Ammon's horn (tissue), 1 donor: Measurements from ENCODE around the gene ATRIP.
A peak's percentile ranks its signal among the peaks of the same experiment; 100 is the strongest.

Source experiments
- DNase-seq: peaks from one replicate; pipeline ENCODE4 v3.0.0-alpha.2; 2016; ENCODE audit warnings: low spot score

ATRIP gene

DNA sequence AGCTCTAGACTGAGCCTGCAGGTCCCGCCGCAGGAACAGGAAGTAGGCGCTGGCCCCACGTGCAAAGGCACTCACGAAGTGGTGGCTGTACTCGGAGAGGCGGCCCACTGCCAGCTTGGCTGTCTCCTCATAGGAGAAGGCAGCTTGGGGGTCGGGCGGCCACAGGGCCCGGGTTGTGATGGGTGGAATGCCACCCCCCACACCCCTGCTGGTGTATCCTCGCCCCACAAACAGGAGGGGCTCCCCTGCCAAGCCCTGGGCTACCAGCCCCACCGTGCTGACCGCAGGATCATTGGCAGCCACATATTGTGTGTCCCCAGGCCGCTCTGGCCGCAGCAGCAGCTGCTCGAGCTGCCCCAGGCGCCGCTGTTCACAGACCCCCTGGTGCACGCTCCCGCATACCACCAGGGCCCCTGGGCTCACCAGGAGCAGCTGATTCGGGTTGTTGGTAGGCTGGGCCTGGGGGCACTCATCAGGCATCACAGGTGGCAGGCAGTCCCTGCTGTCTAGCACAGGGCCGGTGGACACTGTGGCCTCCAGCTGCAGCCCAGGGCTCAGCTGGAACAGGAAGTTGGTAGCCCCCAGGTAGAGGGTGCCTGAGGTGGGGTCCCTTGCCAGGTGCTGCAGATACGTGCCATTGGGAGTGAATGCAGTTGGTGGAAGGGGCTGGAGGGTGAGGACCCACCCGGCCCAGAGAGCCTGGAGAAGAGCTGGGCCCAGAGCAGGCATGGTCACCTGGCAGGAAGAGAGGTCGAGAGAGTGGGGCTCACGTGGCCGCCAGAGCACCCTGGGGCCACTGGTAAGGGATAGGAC, 22.4 kb upstream of the ATRIP start:
- DNase-seq: peak; percentile 52

DNA sequence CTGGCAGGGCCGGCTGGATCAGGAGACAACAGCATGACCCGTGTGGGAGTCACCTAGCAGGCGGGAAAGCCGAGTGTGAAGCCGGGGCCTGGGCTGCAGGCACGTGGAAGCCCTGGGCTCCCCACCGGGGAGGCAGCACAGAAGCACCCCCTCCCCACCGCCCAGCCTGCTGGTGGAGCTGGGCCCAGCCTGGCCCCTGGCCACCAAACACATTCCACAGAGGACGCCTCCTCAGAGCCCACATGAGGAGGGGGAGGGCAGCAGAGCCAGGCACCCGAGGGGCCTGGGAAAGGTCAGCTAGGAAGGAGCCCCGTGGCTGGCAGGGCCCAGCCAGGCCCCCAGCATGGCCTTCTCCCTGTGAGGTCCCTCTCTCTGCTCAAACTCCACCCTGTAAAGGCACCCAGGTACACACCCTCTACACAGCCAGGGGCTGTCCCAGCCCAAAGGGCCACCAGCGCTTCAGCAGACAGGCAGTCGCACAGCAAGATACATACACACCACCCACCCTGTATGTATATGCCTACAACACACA, 21.2 kb upstream of the ATRIP start:
- peak; percentile 80 for DNase-seq

DNA sequence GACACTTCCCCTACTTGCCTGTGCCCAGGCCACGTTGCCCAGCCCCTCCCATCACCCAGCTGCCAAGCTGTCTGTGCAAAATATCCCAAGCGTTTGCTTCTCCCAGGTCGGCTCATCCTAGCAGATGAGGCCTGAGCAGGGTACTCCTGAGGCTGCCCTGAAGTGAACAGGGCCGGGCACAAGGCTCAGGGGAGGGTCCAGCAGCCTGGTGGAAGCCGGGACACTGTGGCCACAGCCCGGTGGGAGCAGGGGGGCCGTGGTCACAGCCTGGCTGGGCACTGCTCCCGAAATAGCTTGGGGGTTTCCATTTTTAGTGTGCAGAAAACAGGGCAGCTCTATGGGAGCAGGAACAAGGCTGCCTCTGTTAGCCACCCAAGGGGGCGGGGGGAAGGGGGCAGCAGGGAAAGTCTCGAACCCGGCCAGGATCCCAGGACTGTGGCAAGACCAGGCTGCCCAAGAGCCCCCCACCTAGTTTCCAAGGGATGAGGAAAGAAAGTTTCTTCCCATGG, 20.1 kb upstream of the ATRIP start:
- DNase-seq: peak; percentile 95

DNA sequence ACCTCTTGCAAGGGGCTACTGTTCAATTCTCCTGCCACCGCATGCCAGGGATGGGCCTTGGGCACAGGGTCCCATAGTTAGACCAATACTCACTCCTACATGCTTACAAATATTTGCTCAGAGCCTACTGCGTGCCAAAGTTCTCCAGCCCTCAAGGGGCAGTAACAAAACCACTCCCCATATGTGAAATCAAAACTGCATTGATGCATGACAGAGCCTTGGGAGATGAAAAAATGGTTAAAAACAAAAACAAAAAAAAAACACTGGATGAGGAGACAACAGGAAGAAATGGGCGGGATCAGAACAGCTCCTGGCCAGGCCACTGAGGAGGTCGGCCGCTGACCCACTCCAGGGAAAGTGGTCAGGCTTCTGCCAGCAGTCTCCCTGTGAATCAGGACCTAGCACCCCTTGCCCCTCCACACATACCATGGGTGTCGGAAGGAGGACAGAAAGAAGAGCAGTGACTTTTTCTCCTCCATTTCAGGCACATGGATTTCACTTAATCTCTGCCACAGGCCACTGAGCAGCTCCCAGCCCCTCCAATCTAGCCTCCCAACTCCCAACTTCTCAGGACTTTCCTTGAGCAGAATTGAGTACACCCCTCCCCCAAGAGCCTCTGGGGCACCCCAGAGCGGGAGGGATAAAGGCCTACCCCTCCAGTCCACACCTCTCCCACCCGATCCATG, 19.4 kb upstream of the ATRIP start:
- no peak for DNase-seq

DNA sequence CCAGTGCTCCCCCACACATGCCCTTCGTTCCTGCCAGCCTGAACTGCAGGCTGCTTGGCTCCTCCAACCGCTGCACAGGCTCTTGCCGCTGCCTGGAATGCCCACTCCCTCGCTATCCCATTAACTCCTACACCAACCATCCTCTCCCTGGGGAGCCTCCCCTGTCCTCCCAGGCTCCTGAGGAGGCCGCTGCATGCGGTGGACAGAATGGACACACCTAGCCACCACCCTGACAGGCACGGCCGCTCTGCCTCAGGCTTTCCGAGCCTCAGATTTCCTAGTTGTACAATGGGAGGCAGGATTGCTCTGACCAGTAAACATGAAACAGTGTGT, 18.9 kb upstream of the ATRIP start:
- DNase-seq: peak; percentile 62

DNA sequence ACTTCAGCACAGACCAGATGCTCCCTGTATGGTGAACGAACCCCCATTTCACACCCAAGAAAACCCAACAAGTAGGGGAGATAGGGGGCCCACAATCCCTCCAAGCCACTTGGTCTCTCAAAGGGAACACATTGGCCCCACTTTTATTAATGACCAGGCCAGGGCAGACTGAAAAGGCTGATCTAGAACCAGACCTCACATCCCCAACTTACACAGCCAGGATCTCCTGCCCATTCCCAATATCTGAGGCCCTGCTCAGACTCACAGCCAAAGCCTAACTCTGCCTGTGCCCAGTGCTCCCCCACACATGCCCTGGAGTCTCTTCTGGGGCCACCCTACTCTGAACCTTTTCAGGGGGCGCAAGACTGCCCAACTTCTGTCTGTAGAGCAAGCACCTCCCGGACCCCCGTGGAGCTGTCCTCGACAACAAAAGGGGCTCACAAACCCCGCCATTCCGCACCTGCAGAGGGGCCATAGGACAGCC, 18.4 kb upstream of the ATRIP start:
- no peak for DNase-seq

DNA sequence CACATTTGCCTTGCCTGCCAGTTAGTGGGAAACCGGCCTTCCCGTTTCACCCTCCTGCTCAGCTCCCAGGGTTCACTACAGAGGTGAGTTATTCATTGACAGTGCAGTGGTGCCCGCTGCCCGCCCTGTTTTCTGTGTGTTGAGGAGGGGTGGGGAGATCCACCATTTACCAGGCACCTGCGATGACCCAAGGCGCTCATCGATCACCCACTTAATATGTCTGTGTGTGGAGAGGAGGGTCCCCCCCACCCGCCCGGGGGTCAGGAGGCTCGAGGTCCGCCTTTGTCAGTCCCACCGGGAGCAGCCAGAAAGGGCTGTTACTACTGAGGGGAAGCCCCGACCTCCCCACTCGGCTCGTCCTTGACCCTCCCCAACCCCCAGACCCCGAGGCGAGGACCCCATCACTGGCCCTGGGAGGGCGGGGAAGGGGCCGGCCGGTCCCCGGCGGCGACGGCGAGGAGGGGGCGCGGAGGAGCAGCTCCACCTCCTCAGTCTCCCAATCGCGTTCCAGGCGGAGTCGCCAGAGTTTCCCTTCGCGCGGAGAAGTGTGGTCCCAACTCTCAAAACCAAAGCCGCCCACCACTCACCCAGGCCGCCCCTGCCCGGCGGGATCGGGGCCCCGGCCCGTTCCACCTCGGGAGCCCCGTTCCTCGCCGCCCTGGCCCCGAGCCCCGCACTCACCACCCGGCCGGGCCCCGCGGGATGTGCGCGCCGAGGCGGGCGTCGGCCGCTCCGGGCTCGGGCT, 17.8 kb upstream of the ATRIP start:
- DNase-seq: peak; percentile 58

DNA sequence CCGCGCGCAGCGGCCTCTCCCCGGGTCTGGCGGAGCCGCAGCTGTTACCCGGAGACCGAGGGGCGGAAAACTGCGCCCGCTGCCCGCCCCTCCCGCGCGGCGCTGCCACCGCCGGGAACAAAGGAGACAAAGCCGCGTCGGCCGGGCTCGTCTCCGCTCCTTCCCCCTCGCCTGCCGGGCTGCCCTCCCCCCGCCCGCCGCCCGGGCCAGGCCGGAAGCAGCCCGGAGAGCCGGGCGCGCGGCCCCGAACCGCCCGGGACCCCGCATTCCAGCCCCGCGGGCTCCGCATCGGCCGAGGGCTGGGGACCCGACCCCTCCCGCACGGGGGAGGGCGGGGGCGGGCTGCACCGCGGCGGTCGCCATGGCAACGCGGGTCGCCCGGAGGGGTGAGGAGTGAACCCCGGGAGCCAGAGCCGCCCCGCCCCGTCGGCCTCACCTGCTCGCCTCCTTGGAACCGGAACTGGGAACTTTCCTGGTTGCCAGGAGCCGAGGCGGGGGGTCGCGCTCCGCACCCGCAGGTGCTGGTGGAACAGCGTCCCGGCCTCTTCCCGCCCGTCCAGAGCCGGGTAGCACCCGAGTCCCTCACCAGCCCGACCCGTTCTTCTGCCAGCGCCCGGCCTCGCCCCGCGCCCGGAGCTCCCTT, 17.1 kb upstream of the ATRIP start:
- DNase-seq: peak; percentile 86

DNA sequence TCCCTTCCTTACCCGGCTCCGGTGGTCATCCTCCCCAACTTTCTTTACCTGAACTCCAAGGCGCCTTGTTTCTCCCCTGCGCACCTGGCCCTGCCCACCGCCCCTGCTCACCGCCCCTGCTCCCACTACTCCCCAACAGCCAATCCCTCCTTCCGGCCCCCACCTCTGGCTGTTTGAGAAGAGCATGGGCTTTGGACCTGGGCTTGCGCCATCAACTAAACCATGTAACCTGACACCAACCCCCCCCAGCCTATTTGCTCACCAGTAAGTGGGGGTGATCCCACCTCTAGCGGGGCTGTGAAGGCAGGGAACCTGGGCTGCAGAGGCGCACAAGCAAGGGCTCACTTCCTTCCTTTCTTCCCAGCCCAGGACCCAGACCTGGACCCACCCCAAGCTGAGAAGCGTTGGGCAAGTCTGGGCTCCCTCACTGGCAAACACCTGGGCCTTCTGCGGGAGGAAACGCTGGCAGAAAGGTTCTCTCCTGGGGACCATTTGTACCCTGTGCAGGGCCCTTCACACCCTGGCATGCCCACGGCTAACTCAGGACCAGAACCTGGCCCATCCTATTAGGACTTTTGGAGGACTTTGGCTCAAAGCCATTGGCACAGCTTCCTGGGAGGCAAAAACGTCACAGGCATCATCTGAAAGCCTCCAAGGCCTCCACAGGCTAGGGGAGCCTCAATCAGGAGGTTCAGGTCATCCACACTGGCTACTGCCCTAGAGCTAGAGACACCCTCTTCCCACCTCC, 16.4 kb upstream of the ATRIP start, which contains the start of gene PLXNB1:
Gene PLXNB1 (minus strand): TSS at position 127 of the 748 bp plus-strand sequence. CDS start 5,475 bp downstream, outside the sequence.
- no peak for DNase-seq

DNA sequence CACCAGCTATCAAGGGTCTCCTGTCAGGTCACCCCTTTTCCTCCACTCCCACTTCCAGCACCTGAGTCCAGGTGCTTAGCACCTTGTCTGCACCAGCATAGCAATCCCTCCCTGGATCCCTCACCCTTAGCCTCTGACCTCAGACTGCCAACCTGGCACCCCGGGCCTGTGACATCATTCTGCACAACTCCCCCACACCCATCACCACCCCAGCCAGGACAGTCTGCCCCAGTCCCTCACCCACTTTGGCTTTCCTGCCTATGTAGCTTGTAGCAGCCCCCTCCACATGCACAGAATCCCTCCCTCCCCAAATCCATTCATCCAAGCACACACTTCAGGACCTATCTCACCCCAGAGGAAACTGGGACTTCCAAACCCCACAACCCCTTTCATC, 15.8 kb upstream of the ATRIP start:
- no peak for DNase-seq

DNA sequence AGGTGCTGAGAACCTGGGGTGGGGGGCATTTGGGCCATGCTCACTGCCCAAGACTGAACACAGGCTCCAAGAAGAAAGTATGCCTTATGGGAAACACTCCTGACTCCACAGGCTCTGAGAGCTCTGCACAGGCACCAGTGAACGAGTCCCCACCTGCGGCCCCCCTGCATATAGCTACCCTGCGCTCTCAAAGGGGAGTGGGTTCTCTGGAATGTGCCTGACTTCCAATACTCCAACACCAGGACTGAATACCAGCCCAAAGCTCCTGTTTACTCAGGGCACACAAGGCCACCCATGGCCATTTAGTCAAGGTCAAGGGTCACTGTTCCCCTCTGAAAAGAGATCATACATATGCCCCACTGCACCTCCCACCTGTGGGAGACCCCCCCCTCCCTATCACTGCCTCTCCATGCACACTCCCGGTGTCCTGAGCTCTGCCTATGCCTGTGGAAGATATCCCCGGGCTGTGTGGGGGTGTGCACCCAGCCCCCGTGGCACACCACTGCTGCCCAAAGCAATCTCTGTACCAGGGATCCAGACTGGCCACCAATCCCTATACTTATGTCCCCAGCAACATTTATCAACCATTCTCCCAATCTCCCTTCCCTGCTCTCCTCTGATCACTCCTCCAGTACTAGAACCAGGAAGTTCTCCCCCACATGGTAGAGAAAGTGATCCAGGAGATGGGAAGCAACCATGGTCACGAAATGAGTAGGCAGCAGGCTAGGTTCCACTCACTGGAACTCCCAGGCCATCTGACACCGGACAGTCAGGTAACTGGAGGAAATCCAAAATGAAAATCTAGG, 15.1 kb upstream of the ATRIP start:
- no peak for DNase-seq

DNA sequence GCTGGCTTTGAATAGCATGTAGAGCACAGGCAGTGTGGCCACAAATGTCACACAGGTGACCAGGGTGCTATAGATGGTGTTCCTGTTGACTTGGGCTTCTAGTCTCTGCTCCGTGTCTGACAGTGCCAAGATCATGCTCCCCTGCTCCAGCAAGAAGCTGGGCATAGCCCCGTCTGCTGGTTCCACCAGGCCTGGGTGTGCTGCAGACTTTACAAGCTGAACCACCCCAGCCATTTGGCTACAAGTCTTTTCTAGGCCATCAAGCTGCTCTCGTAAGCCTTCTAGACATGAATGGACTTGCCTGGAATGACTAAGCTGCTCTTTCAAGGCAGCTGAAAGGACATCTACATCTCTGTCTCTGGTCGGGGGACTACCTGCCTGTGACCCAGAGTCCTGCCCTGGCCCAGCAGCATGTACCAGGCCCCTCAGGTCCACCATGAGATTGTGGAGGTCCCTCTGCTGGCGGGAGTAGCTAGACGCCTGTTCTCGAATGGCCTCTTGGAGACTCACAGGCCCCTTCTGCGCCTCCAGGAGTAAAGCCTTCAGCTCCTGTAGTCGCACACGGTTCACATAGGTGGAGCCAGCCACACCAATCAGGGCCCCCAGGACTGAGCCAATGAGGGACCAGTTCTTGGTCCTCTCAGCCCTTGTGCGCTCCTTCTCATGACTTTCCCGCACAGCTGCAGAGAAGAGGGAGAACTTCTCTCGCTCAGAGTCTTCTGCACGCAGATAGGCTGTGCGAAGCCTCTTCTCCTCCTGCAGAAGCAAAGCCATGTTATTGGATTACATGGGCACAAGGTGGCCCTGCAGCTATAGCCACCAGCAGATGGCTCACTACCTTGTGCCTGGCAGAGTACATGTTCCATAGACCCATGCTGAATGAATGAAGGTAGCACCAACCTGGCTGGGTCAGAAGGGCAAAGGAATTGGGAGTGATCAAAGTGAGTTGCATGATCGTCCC, 13.8 kb upstream of the ATRIP start:
- DNase-seq: no peak

DNA sequence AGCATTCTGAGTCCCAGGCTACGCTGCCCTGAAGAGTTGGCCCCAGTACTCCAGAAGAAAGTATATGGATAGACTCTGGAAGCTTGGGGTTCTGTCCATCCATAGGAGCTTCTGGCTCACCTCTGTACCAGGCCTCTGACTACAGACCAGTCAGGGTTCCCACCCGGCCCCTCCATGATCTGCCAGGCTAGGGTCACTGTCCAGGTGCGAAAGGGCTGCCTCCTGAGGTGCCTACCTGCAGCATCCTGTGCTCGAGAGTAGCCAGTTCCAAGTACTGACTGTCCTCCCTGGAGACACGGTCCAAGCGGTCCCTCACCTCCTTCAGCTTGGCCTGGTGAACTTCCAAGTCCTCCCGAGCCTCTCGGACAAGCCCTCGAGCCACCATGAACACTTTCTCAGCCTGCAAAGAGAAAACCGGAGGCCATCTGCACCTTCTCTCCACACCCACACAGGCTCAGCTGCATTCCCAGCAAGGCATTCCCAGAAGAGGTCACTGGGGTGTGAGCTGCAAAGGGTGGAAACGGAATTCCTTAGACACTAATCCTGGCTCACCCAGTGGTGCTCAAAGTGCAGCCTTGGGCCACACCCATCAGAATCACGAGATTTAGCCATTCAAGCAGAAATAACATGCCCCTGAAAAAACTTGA, 12.9 kb upstream of the ATRIP start:
- no peak for DNase-seq

DNA sequence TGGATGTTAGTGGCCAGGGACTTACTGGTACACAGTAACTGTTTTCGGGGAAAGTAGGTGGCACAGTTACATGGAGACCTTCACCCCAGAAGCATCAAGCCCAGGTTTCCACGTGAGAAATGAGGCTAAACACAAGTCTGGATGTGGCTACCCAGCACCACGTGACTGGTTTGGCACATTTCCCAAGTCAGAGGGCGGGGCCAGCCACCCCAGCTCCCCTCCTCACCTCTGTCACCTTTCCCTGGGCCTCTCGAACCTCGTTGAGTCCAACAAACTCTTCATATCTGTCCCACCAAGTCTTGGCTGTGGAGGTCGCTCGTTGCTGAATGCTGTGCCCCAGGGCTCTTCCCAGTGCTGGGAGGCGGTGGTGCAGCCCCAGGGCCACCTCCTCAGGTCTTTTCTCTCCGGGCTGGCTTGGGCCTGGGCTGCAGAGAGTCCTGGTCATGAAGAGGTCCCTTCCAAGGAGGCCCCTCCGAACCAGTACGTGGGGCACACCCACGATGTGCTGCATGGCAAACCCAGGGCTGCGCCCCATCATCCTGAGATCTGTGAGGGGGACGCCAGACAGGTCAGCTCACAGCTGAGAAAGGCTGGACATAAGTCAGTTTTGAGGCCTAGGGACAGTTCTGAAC, 11.8 kb upstream of the ATRIP start:
- no peak for DNase-seq

DNA sequence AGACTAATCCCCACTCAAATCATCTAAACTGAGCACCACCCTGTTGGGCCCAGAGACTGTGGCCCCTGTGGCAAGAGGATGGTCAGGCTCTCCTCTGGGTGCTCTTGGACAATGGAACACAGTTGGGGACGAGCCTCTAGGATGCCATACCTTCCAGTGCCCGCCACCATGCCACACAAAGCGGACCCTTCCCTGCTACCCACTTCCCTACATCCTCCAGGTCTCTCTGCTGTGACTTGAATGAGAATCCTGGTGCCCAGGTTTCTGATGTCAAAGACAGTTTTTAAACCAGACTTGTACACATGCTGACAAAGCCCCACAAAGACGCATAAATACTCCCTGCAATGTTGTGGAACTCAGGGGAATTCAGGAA, 11.3 kb upstream of the ATRIP start:
- no peak for DNase-seq

DNA sequence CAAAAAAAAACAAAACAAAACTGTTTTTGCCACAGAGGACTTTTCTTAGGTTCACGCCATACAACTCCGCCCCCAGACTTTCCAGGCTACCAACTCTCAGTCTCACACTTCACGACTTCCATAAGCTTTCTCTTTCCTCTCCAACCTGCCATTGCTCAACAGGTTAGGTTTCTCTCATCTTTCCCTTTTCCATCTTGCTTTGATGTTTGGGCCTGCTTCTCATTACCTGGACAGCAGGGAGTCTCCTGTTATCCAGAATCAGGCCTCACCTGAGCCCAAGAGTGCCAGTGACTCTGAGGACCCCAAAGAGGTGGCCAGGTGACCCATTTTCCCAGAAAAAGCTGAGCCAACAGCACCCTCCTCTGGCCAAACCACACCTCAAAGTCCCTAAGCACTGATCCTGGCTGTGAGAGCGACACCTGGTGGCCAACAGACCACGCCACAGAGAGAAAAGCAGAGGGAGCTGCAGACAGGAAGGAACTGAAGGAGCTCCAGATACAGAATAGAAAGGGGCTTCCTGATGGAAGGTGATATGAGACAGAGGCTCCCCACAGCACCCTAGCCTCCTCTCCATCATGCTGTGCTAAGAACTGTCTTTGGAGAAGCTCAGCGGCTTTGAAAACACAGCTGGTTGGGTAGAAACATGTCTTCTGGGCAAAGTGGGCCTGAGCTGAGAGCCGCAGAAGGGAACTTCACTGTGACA, 10.6 kb upstream of the ATRIP start:
- peak; percentile 95 for DNase-seq

DNA sequence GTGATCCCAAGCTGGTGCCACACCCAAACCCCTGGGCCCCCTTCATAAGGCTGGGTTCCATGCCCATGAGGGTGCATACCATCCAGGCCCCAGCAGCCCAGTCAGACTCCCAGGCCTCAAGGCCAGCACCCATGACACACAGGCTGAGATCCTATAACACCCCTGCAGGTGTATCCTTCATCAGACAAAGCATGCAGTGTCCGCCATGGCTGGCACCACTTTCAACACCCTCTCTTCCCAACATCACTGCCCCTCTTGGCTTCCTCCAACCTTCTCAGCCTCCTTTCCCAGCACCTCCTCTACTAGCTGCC, 10.1 kb upstream of the ATRIP start:
- no peak for DNase-seq

DNA sequence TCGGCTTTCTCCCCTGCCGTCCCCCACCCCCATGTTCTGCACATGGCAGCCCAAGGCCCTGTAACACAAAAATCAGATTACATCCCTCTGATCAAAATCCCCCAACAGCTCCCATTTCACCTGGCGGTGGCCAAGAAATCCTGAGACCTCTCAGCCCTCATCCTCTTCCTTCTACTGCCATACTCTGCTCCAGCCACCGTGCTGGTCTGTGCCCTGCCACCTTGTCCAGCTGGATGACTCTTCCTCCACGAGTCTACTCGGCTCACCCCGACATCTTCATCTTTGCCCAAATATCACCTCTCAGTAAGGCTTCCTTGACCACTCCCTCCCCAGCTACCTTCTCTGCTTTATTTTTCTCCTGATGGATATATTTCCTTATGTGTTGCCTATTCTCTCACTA, 9.7 kb upstream of the ATRIP start:
- no peak for DNase-seq
